ENCODE data around the gene MACF1. TPM values are rescaled to one million over a fixed set of nuclear protein-coding genes. Genes with fewer than 3 reads are reported as not detected.

The MACF1 gene
- total and polyA plus RNA-seq, 2 of the 13 experiments (the other 11 are each of a cell fraction or from before 2014, with no cell fraction given): 36.7 to 65.4 TPM

DNA sequence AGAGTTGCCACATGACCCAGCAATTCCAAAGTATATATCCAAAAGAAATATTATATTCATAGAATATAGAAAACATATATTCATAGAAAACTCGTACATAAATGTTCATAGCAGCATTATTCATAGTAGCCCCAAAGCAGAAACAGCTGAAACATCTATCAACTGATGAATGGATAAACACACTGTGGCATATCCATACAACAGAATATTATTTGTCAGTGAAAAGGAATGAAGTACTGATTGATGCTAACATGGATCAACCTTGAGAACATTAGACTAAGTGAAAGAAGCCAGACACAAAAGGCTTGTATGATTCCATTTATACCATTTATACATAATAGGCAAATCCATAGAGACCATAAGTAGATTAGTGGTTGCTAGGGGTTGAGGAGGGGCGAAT, 21.7 kb upstream of the MACF1 start (continued):
- TF ChIP-seq ZNF703 (CRISPR knock-in tag; IDR thresholded peaks at IDR 0.05; ENCODE audit: borderline replicate concordance) (no peak), KLF13 (CRISPR knock-in tag; IDR thresholded peaks at IDR 0.05) (no peak)

DNA sequence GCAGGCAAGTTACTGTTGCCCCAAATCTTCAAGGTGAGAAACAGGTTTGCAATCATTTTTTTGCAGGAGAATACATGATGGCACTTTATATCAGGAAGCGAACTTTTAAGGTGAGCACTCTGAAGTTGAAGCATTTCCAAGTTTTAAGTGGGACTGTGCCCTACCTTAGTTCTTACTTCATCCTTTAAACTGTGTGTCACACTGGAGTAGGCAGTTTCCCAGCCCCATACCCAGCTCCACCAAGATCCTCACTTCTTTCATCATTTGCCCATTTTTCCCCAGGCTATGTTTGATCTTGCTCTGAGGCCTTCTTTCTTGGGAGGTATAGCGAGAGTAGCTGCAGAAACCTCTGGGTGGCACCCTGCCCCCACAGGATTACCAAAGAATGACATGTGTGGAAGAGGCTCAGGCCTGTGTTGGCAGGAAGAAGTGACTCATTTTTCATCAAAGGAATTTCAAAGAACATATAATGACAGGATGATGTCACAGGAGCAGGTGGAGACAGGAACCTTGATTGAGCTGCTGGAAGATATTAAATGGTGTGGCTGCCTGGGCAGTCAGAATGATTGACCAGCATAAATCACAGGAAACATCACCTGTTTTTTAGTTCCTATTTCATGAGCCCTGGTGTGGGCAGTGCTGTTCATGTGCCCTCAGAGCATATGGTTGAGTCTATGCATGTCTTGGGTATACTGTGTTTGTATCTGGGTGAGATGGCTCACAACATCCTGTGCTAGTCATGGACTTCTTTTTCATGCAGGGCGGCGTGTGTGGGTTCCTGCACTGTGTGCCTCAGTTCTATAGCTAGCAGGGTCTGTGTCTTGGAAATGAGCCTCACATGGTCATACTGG, 20.8 kb upstream of the MACF1 start:
- no TSS peak for BruUV-seq (replicated peaks)
- intact Hi-C loops (cut with micrococcal nuclease; ENCODE audit: unreplicated experiment): no loop called here
- Histone ChIP-seq H3K27me3 (ENCODE audit: control insufficient read depth in 1 of 2, insufficient read depth in 2 of 2, low read length in 2 of 2) (no peaks in the 10 kb centered on the region), H3K27ac (ENCODE audit: extremely low read length, insufficient read depth, low read length) (peak overlapping the region; percentile 27), H3K79me2 (ENCODE audit: insufficient read depth, low read length) (peaks cover 19% of the 10 kb centered on the region), H3K4me1 (ENCODE audit: insufficient read depth, low read length) (peaks cover 33% of the 10 kb centered on the region), H4K20me1 (ENCODE audit: insufficient read depth, low read length) (peaks cover 16% of the 10 kb centered on the region; the same call in 1 of the 2 replicates), H3K9me3 (ENCODE audit: low read length) (no peaks in the 10 kb centered on the region), H3K4me3 (replicated peaks in 1 of 3; ENCODE audit: insufficient read depth in 1 of 3, low read depth in 2 of 3, low read length in 3 of 3) (no peak overlapping the region), H3K9ac (ENCODE audit: insufficient read depth, low read depth, low read length) (no peak overlapping the region), H3K4me2 (ENCODE audit: low read depth, low read length) (no peak overlapping the region), H2AFZ (ENCODE audit: low read length) (no peak overlapping the region), H3K36me3 (replicated peaks in 1 of 2; ENCODE audit: control insufficient read depth in 1 of 2, insufficient read depth in 2 of 2, low read length in 2 of 2) (0 out of 5 replicates have a peak, but pooled peaks cover 0 to 3% of the 10 kb centered on the region in 2 experiments)
- peak; percentile 77 for FAIRE-seq
- POLR2A ChIA-PET: interaction anchor here (0.9 to 2.4 kb wide), 3 partner anchors 8 to 78 kb away, joined by 3 to 12 read pairs (median 5); no protein-coding TSS in a partner anchor
- DNase-seq (ENCODE audit: low spot score): peak; percentile 90
- CTCF ChIA-PET (ENCODE audit: low intra/inter-chr PET ratio, low total read pairs): interaction anchor here (1.6 kb wide), 1 partner anchor 81 kb away, joined by 9 read pairs; no protein-coding TSS in a partner anchor
- ATAC-seq: peak; percentile 94
- 75% methylated on average over 2 of the region's 4 CpGs for WGBS (ENCODE audit: low lambda C conversion rate)
- in situ Hi-C loops (cut with HindIII; ENCODE audit: extremely low pct_ligation_motif_present, low pct_unique_long_range_greater_than_20kb): no loop called here
- TF ChIP-seq, protein P1, sequence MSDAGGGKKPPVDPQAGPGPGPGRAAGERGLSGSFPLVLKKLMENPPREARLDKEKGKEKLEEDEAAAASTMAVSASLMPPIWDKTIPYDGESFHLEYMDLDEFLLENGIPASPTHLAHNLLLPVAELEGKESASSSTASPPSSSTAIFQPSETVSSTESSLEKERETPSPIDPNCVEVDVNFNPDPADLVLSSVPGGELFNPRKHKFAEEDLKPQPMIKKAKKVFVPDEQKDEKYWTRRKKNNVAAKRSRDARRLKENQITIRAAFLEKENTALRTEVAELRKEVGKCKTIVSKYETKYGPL (CRISPR knock-in tag; IDR thresholded peaks at IDR 0.05): no peak
- TF ChIP-seq SMARCE1 (IDR thresholded peaks at IDR 0.05; ENCODE audit: borderline replicate concordance): no peak
- TF ChIP-seq, protein P2, sequence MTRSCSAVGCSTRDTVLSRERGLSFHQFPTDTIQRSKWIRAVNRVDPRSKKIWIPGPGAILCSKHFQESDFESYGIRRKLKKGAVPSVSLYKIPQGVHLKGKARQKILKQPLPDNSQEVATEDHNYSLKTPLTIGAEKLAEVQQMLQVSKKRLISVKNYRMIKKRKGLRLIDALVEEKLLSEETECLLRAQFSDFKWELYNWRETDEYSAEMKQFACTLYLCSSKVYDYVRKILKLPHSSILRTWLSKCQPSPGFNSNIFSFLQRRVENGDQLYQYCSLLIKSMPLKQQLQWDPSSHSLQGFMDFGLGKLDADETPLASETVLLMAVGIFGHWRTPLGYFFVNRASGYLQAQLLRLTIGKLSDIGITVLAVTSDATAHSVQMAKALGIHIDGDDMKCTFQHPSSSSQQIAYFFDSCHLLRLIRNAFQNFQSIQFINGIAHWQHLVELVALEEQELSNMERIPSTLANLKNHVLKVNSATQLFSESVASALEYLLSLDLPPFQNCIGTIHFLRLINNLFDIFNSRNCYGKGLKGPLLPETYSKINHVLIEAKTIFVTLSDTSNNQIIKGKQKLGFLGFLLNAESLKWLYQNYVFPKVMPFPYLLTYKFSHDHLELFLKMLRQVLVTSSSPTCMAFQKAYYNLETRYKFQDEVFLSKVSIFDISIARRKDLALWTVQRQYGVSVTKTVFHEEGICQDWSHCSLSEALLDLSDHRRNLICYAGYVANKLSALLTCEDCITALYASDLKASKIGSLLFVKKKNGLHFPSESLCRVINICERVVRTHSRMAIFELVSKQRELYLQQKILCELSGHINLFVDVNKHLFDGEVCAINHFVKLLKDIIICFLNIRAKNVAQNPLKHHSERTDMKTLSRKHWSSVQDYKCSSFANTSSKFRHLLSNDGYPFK (CRISPR knock-in tag; IDR thresholded peaks at IDR 0.05; ENCODE audit: borderline replicate concordance): no peak
- TF ChIP-seq, protein P3, sequence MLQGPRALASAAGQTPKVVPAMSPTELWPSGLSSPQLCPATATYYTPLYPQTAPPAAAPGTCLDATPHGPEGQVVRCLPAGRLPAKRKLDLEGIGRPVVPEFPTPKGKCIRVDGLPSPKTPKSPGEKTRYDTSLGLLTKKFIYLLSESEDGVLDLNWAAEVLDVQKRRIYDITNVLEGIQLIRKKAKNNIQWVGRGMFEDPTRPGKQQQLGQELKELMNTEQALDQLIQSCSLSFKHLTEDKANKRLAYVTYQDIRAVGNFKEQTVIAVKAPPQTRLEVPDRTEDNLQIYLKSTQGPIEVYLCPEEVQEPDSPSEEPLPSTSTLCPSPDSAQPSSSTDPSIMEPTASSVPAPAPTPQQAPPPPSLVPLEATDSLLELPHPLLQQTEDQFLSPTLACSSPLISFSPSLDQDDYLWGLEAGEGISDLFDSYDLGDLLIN (CRISPR knock-in tag; IDR thresholded peaks at IDR 0.05; ENCODE audit: borderline replicate concordance): no peak
- no peak for TF ChIP-seq MYC (CRISPR knock-in tag; IDR thresholded peaks at IDR 0.05; ENCODE audit: borderline replicate concordance)
- TF ChIP-seq ZFX (CRISPR knock-in tag; IDR thresholded peaks at IDR 0.05; ENCODE audit: low read depth): peak; percentile 50; the same call in 1 of the 2 replicates
- no peak for TF ChIP-seq MTA1 (CRISPR knock-in tag; IDR thresholded peaks at IDR 0.05; ENCODE audit: borderline replicate concordance)
- TF ChIP-seq ZNF446 (CRISPR knock-in tag; IDR thresholded peaks at IDR 0.05): no peak
- no peak for TF ChIP-seq ZNF792 (CRISPR knock-in tag; IDR thresholded peaks at IDR 0.05)
- peak; percentile 49; the same call in 1 of the 2 replicates for TF ChIP-seq ETV5 (CRISPR knock-in tag; IDR thresholded peaks at IDR 0.05; ENCODE audit: borderline replicate concordance)
- TF ChIP-seq KLF6 (CRISPR knock-in tag; IDR thresholded peaks at IDR 0.05): no peak
- no peak for TF ChIP-seq ZNF33A (CRISPR knock-in tag; IDR thresholded peaks at IDR 0.05; ENCODE audit: borderline replicate concordance)

All from HepG2 (cell line).